Measurements from ENCODE around the gene VPS8. TPM values are rescaled to one million over a fixed set of nuclear protein-coding genes. Genes with fewer than 3 reads are reported as not detected.
A peak's percentile ranks its signal among the peaks of the same experiment; 100 is the strongest.

The VPS8 gene, protein sequence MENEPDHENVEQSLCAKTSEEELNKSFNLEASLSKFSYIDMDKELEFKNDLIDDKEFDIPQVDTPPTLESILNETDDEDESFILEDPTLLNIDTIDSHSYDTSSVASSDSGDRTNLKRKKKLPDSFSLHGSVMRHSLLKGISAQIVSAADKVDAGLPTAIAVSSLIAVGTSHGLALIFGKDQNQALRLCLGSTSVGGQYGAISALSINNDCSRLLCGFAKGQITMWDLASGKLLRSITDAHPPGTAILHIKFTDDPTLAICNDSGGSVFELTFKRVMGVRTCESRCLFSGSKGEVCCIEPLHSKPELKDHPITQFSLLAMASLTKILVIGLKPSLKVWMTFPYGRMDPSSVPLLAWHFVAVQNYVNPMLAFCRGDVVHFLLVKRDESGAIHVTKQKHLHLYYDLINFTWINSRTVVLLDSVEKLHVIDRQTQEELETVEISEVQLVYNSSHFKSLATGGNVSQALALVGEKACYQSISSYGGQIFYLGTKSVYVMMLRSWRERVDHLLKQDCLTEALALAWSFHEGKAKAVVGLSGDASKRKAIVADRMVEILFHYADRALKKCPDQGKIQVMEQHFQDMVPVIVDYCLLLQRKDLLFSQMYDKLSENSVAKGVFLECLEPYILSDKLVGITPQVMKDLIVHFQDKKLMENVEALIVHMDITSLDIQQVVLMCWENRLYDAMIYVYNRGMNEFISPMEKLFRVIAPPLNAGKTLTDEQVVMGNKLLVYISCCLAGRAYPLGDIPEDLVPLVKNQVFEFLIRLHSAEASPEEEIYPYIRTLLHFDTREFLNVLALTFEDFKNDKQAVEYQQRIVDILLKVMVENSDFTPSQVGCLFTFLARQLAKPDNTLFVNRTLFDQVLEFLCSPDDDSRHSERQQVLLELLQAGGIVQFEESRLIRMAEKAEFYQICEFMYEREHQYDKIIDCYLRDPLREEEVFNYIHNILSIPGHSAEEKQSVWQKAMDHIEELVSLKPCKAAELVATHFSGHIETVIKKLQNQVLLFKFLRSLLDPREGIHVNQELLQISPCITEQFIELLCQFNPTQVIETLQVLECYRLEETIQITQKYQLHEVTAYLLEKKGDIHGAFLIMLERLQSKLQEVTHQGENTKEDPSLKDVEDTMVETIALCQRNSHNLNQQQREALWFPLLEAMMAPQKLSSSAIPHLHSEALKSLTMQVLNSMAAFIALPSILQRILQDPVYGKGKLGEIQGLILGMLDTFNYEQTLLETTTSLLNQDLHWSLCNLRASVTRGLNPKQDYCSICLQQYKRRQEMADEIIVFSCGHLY (N-terminal part only)
- 94.5 TPM for total RNA-seq (ENCODE audit: unreplicated experiment)
- long read RNA-seq, full-length matches to known transcripts: 1 of 8 reads
- long read RNA-seq, partial matches to known transcripts: 5 of 8 reads
- long read RNA-seq, other reads (novel, unspliced or antisense): 2 of 8 reads

DNA sequence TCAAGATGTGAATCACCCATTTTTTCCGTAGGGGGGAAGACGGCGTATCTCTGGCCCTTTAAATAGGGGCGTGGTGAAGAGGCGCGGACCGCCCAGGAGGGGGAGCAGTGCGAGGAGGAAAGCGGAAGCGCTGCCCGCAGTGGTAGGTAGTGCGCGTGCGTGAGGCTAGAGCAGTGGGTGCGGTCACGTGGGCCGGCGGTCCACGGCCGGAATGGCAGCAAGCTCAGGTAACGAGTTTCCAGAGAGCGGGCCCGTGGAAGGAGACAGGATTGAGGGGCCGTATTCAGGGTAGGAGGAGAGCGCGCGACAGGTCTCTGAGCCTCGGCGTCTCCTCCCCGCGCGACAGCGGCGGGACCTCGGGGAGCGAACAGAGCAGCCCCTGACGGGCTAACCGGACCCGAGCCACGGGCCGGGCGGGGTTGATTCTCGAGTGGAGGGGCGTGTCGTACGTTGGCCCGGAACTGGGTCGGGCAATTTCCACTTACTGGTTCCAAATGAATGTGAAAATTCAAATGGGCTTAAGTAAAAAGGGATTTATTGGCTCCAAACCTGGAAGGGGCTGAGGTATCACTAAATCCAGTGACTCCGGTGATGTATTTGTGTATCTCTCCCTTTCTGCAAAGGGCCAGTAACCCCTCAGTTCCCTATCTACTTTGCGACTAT lies at the start of gene VPS8:
TSS of gene VPS8 (plus strand) at position 168 of the 663 bp plus-strand sequence. CDS start 12,467 bp downstream, outside the sequence.
- Mint-ChIP-seq H3K27me3 (ENCODE audit: unreplicated experiment) (peaks cover 5% of the 10 kb centered on the region), H3K27ac (ENCODE audit: unreplicated experiment) (peak within 1 kb of the TSS; percentile 74), H3K9me3 (ENCODE audit: unreplicated experiment) (no peaks in the 10 kb centered on the region), H3K36me3 (ENCODE audit: unreplicated experiment) (no peaks in the 10 kb centered on the region), H3K4me1 (ENCODE audit: low read depth, unreplicated experiment) (peaks cover 7% of the 10 kb centered on the region), H3K4me3 (ENCODE audit: unreplicated experiment) (peak within 1 kb of the TSS; percentile 97)
- peak; percentile 96 for DNase-seq
- TF ChIP-seq, protein P1, sequence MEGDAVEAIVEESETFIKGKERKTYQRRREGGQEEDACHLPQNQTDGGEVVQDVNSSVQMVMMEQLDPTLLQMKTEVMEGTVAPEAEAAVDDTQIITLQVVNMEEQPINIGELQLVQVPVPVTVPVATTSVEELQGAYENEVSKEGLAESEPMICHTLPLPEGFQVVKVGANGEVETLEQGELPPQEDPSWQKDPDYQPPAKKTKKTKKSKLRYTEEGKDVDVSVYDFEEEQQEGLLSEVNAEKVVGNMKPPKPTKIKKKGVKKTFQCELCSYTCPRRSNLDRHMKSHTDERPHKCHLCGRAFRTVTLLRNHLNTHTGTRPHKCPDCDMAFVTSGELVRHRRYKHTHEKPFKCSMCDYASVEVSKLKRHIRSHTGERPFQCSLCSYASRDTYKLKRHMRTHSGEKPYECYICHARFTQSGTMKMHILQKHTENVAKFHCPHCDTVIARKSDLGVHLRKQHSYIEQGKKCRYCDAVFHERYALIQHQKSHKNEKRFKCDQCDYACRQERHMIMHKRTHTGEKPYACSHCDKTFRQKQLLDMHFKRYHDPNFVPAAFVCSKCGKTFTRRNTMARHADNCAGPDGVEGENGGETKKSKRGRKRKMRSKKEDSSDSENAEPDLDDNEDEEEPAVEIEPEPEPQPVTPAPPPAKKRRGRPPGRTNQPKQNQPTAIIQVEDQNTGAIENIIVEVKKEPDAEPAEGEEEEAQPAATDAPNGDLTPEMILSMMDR (IDR thresholded peaks at IDR 0.05; ENCODE audit: partially characterized antibody, unreplicated experiment): peak; percentile 76

DNA sequence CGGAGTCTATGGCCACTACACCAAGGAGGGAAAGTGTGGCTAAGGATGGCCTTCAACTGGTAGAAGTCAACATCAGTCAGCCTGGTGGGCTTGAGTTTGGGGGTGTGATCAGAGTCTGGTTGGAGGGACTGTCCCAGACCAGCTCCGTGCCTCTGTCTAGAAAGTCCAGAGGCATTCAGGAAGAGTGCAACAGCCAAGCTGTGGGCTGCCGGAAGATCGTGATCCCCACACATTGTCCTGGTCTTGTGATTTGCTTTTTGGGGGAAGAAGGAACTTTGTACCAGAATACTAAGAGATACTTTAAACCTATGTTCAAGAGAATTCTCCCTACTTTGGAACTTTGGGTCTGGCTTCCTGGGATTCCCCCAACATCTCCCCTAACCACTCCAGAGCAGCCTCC lies 47.8 kb upstream of the VPS8 start:
- Mint-ChIP-seq H3K27ac (ENCODE audit: unreplicated experiment) (no peak overlapping the region), H3K27me3 (ENCODE audit: unreplicated experiment) (peaks cover 11% of the 10 kb centered on the region), H3K4me3 (ENCODE audit: unreplicated experiment) (no peak overlapping the region), H3K36me3 (ENCODE audit: unreplicated experiment) (no peaks in the 10 kb centered on the region), H3K4me1 (ENCODE audit: low read depth, unreplicated experiment) (peaks cover 7% of the 10 kb centered on the region), H3K9me3 (ENCODE audit: unreplicated experiment) (peaks cover 10% of the 10 kb centered on the region)
- TF ChIP-seq, protein P1 (IDR thresholded peaks at IDR 0.05; ENCODE audit: partially characterized antibody, unreplicated experiment): no peak
- DNase-seq: no peak

DNA sequence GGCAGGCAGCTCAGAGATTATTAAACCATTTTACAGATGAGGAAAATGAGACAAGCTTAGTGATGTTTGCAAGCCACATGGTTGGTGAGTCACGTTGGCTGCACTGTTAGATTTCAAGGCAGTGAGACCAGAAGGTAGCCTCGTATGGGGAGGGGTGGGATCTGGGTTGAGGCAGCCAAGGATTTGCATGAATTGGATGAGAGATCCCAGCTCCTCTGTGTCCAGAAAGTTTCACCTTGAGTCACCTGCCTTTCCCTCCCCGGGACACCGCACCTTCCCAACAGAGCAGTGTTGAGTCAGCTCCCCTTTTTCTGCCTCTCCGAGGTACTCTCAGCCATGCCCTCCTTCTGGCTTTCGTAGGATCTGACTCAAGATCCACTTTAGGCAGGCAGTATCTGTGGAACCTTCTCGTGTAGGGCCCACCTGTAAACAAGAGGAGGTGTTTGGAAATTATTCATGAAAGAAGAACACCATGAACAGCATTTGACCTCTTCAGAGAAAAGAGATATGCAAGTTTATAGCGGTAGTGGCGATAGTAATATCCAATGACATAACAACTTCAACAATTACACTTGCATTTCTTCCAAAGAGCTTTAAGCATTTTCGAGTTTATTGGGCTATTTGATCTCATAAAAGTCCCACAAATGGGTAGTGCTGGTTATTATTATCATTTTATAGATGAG lies 46.8 kb upstream of the VPS8 start:
- DNase-seq: no peak
- H3K27ac Mint-ChIP-seq (ENCODE audit: unreplicated experiment): no peak overlapping the region
- H3K4me3 Mint-ChIP-seq (ENCODE audit: unreplicated experiment): no peak overlapping the region
- H3K36me3 Mint-ChIP-seq (ENCODE audit: unreplicated experiment): no peaks in the 10 kb centered on the region
- H3K9me3 Mint-ChIP-seq (ENCODE audit: unreplicated experiment): peaks cover 10% of the 10 kb centered on the region
- peaks cover 10% of the 10 kb centered on the region for H3K4me1 Mint-ChIP-seq (ENCODE audit: low read depth, unreplicated experiment)
- TF ChIP-seq, protein P1 (IDR thresholded peaks at IDR 0.05; ENCODE audit: partially characterized antibody, unreplicated experiment): no peak
- peaks cover 11% of the 10 kb centered on the region for H3K27me3 Mint-ChIP-seq (ENCODE audit: unreplicated experiment)

DNA sequence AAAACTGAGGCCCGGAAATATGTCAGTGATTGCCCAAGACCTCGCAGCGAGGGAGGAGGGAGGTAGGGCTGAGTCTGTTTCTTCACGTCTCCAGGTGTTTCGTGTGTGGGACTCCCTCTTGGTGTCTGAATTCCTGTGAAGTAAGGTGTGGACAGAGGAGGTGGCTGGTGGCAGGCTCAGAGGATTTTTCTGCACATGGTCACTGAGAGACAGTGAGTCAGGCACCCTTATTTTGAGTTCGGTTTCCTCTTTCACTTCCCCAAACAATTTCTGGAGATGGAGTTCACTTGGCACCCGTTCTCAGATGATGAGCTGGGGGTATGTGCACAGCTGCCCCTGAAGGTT lies 46.3 kb upstream of the VPS8 start:
- DNase-seq: no peak
- Mint-ChIP-seq H3K9me3 (ENCODE audit: unreplicated experiment) (peaks cover 10% of the 10 kb centered on the region), H3K27me3 (ENCODE audit: unreplicated experiment) (peaks cover 11% of the 10 kb centered on the region), H3K27ac (ENCODE audit: unreplicated experiment) (no peak overlapping the region), H3K4me3 (ENCODE audit: unreplicated experiment) (no peak overlapping the region), H3K36me3 (ENCODE audit: unreplicated experiment) (no peaks in the 10 kb centered on the region), H3K4me1 (ENCODE audit: low read depth, unreplicated experiment) (peaks cover 10% of the 10 kb centered on the region)
- TF ChIP-seq, protein P1 (IDR thresholded peaks at IDR 0.05; ENCODE audit: partially characterized antibody, unreplicated experiment): no peak

All from glutamatergic neuron (in vitro differentiated cells).